HG02870 (cell line): ENCODE results near the gene SRPX.

Experiments
- ATAC-seq: cut with Tn5 transposase; IDR thresholded peaks from one replicate; pipeline ENCODE4 v1.9.1; 2021; ENCODE audit warnings: mild to moderate bottlenecking, moderate library complexity; ENCODE audit not compliant: unreplicated experiment

SRPX gene

GRCh38 chrX:38211891-38212635, 8.6 kb downstream of the SRPX start:
- no peak for ATAC-seq

- ATAC-seq = no peak
These were observed 14.1 kb downstream of the SRPX start for GRCh38 chrX:38206542-38206941.

- no peak for ATAC-seq
These were observed 14.6 kb downstream of the SRPX start for GRCh38 chrX:38206036-38206435.

- peak; percentile 89 for ATAC-seq
These were observed 15.6 kb downstream of the SRPX start for GRCh38 chrX:38205039-38205438.

GRCh38 chrX:38192007-38192810, 28.5 kb downstream of the SRPX start:
- peak; percentile 51 for ATAC-seq

- peak; percentile 37 for ATAC-seq
These were observed 31.0 kb downstream of the SRPX start for GRCh38 chrX:38189431-38190250.

GRCh38 chrX:38183596-38183995, 37.1 kb downstream of the SRPX start:
- no peak for ATAC-seq

GRCh38 chrX:38181357-38181756, 39.3 kb downstream of the SRPX start:
- ATAC-seq = no peak

- no peak for ATAC-seq
These were observed 42.3 kb downstream of the SRPX start for GRCh38 chrX:38178396-38178795.

GRCh38 chrX:38175139-38175538, 45.5 kb downstream of the SRPX start:
- ATAC-seq = no peak

- ATAC-seq = no peak
These were observed 48.1 kb downstream of the SRPX start for GRCh38 chrX:38172596-38172995.

- ATAC-seq = no peak
These were observed 50.1 kb downstream of the SRPX start for GRCh38 chrX:38170556-38170955.

- no peak for ATAC-seq
These were observed 54.1 kb downstream of the SRPX start for GRCh38 chrX:38166478-38167083.

GRCh38 chrX:38165023-38165422, 55.6 kb downstream of the SRPX start:
- no peak for ATAC-seq

GRCh38 chrX:38163193-38163592, 57.5 kb downstream of the SRPX start:
- ATAC-seq = no peak

- no peak for ATAC-seq
These were observed 63.8 kb downstream of the SRPX start for GRCh38 chrX:38156838-38157237.

GRCh38 chrX:38154818-38155217, 65.9 kb downstream of the SRPX start:
- no peak for ATAC-seq

- no peak for ATAC-seq
These were observed 66.3 kb downstream of the SRPX start for GRCh38 chrX:38154340-38154739.

GRCh38 chrX:38151441-38151840, 69.2 kb downstream of the SRPX start:
- no peak for ATAC-seq

GRCh38 chrX:38150993-38151392, 69.7 kb downstream of the SRPX start:
- no peak for ATAC-seq

- ATAC-seq = no peak
These were observed 71.7 kb downstream of the SRPX start for GRCh38 chrX:38149016-38149415.
